Mesendoderm (in vitro differentiated cells): ENCODE data around the gene NUPR1.

Source experiments
- DNase-seq: peaks from one replicate; pipeline ENCODE4 v3.0.0; 2013
- H2AK5ac ChIP-seq: 2 replicates; pipeline ENCODE4 v1.6.1; 2013; ENCODE audit warnings: low read length, inconsistent platforms
- H2BK120ac ChIP-seq: 2 replicates; pipeline ENCODE4 v1.6.1; 2013; ENCODE audit warnings: low read depth, mild to moderate bottlenecking, low read length, moderate library complexity, mixed read lengths
- H2BK15ac ChIP-seq: replicated peaks from 2 replicates; pipeline ENCODE4 v1.6.1; 2013; ENCODE audit warnings: low read depth, mild to moderate bottlenecking, moderate library complexity
- H2BK5ac ChIP-seq: 2 replicates; pipeline ENCODE4 v1.6.1; 2013; ENCODE audit warnings: low read length, inconsistent platforms
- H3K18ac ChIP-seq: 2 replicates; pipeline ENCODE4 v1.6.1; 2013; ENCODE audit warnings: mild to moderate bottlenecking, low read length, mixed read lengths
- H3K23ac ChIP-seq: one replicate; pipeline ENCODE4 v1.6.1; 2013; ENCODE audit warnings: low read length
- H3K27ac ChIP-seq: 2 replicates; pipeline ENCODE4 v1.5.1; 2013; ENCODE audit warnings: low read depth, mild to moderate bottlenecking, inconsistent platforms, low read length, moderate library complexity
- H3K27me3 ChIP-seq: 2 replicates; pipeline ENCODE4 v1.6.1; 2013; ENCODE audit warnings: low read length, control low read depth, mild to moderate bottlenecking, inconsistent platforms; ENCODE audit not compliant: insufficient read depth, poor library complexity
- H3K36me3 ChIP-seq: 2 replicates; pipeline ENCODE4 v1.6.1; 2013; ENCODE audit warnings: low read length, inconsistent platforms; ENCODE audit not compliant: control insufficient read depth, insufficient read depth
- H3K4ac ChIP-seq: one replicate; pipeline ENCODE4 v1.6.1; 2013; ENCODE audit warnings: low read depth, mild to moderate bottlenecking, low read length, moderate library complexity
- H3K4me1 ChIP-seq: 2 replicates; pipeline ENCODE4 v1.6.1; 2013; ENCODE audit warnings: low read depth, low read length, inconsistent platforms; ENCODE audit not compliant: control insufficient read depth
- H3K4me2 ChIP-seq: 2 replicates; pipeline ENCODE4 v1.6.1; 2013; ENCODE audit warnings: low read length
- H3K4me3 ChIP-seq: 2 replicates; pipeline ENCODE4 v1.5.1; 2013; ENCODE audit warnings: mild to moderate bottlenecking, low read length
- H3K56ac ChIP-seq: one replicate; pipeline ENCODE4 v1.6.1; 2013; ENCODE audit warnings: low read length
- H3K79me1 ChIP-seq: 2 replicates; pipeline ENCODE4 v1.6.1; 2013; ENCODE audit warnings: low read length, inconsistent platforms
- H3K79me2 ChIP-seq: 2 replicates; pipeline ENCODE4 v1.6.1; 2013; ENCODE audit warnings: mild to moderate bottlenecking, low read length; ENCODE audit not compliant: control insufficient read depth, insufficient read depth
- H3K9ac ChIP-seq: 2 replicates; pipeline ENCODE4 v1.6.1; 2013; ENCODE audit warnings: low read length, inconsistent platforms
- H4K5ac ChIP-seq: one replicate; pipeline ENCODE4 v1.6.1; 2013; ENCODE audit warnings: low read length
- H4K8ac ChIP-seq: one replicate; pipeline ENCODE4 v1.6.1; 2013; ENCODE audit warnings: low read depth, mild to moderate bottlenecking, control low read depth, low read length, moderate library complexity
- WGBS: extraction: QIAGEN DNeasy Blood & Tissue Kit; methylation state at CpG from one replicate; pipeline ENCODE4 v1.1.7; 2013; ENCODE audit warnings: low lambda C conversion rate, missing lambda C conversion rate; ENCODE audit not compliant: insufficient coverage; ENCODE audit errors: extremely low coverage; 5-methylcytosine and 5-hydroxymethylcytosine counted together

NUPR1 gene

GRCh38 chr16:28542646-28543045, 3.9 kb upstream of the NUPR1 start:
- Histone ChIP-seq H3K4me1 (no peaks in the 10 kb centered on the region), H2AK5ac (no peak overlapping the region), H3K79me2 (no peaks in the 10 kb centered on the region), H3K18ac (no peak overlapping the region), H4K8ac (no peak overlapping the region), H2BK120ac (no peak overlapping the region), H3K27me3 (no peaks in the 10 kb centered on the region), H3K23ac (no peak overlapping the region), H2BK15ac (no peak overlapping the region), H3K79me1 (no peaks in the 10 kb centered on the region), H2BK5ac (no peak overlapping the region), H3K36me3 (no peaks in the 10 kb centered on the region), H3K27ac (no peak overlapping the region), H3K4me2 (no peak overlapping the region), H3K4ac (no peak overlapping the region), H4K5ac (no peak overlapping the region), H3K4me3 (no peak overlapping the region), H3K9ac (no peak overlapping the region), H3K56ac (no peak overlapping the region)
- DNase-seq, result no peak
- WGBS, result no CpG with 5 or more reads among the region's 7 CpGs

DNA sequence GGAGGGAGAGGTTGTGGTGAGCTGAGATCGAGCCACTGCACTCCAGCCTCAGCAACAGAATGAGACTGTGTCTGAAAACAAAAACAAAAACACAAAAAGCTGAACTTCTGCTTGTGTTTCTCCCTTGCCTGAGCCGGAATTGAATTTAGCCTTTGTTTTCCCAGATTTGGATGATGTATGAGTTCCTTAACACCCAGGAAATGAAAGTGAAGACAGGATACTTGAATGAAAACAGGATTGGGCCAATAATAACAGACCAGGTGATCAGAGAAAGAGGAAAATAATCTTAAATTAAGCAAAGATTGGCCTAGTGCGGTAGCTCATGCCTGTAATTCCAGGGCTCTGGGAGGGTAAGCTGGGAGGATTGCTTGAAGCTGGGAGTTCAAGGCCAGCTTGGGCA, 1.6 kb upstream of the NUPR1 start:
- Histone ChIP-seq H2BK15ac (no peak overlapping the region), H2BK120ac (no peak overlapping the region), H4K8ac (no peak overlapping the region), H3K36me3 (no peaks in the 10 kb centered on the region), H3K27me3 (no peaks in the 10 kb centered on the region), H3K9ac (no peak overlapping the region), H3K4me3 (no peak overlapping the region), H3K18ac (no peak overlapping the region), H3K56ac (no peak overlapping the region), H3K4me2 (no peak overlapping the region), H2AK5ac (no peak overlapping the region), H3K27ac (no peak overlapping the region), H3K79me2 (no peaks in the 10 kb centered on the region), H4K5ac (no peak overlapping the region), H3K79me1 (no peaks in the 10 kb centered on the region), H3K4me1 (no peaks in the 10 kb centered on the region), H3K23ac (no peak overlapping the region), H3K4ac (no peak overlapping the region), H2BK5ac (no peak overlapping the region)
- no peak for DNase-seq
- no CpG with 5 or more reads among the region's 3 CpGs for WGBS

DNA sequence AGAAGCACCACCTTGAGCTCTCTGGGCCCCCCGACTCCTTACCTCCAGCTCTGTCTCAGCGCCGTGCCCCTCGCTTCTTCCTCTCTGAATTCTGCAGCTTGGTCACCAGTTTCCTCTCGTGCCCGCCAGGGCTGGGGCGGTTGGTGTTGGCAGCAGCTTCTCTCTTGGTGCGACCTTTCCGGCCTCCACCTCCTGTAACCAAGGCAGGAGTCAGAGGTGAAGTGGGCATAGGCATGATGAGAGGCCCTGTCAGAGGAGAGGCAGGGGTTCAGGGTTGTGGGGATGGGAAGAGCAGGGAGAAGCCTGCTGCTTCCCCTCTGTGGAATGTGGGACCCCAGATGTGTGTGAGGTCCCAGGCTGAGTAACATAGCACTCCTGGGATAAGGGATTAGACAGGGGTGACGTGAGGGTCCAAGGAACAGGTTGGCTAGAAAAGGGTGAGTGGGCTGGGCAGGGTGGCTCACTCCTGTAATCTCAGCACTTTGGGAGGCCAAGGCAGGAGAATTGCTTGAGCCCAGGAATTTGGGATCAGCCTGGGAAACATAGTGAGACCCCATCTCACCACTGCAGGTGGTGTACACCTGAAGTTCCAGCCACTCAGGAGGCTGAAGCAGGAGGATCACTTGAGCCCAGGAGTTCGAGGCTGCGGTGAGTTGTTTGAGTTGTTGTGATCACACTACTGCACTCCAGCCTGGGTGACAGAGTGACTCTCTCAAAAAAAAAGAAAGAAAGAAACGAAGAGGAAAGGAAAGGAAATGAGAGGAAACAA, 626 bp downstream of the NUPR1 start:
- no CpG with 5 or more reads among the region's 13 CpGs for WGBS

DNA sequence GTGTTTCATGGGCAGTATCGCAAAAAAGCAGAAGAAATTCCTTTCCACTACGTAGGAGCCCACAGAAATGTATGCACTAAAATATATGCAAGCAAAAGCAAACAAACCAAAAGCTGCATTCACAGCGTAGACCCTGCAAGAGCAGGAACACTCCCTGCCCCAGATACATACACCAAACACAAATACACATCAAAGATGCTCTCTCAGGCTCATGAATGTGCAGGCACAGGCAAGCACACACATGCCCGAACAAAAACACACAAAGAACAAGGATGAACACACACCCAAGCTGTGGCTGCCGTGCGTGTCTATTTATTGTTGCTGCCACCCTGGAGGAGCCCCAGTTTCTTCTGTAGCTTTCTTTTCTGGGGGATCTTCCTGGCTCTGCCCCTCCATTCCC, 1.7 kb downstream of the NUPR1 start:
- H2BK120ac ChIP-seq, result no peak overlapping the region
- WGBS, result no CpG with 5 or more reads among the region's 6 CpGs
- no peak overlapping the region for H3K4ac ChIP-seq
- H2BK15ac ChIP-seq, result no peak overlapping the region
- H4K5ac ChIP-seq, result no peak overlapping the region
- no peaks in the 10 kb centered on the region for H3K36me3 ChIP-seq
- H3K27me3 ChIP-seq, result no peaks in the 10 kb centered on the region
- no peak overlapping the region for H3K9ac ChIP-seq
- no peak overlapping the region for H4K8ac ChIP-seq
- no peak overlapping the region for H3K4me3 ChIP-seq
- H2AK5ac ChIP-seq, result no peak overlapping the region
- H3K18ac ChIP-seq, result no peak overlapping the region
- H3K56ac ChIP-seq, result no peak overlapping the region
- H3K4me1 ChIP-seq, result no peaks in the 10 kb centered on the region
- H3K79me2 ChIP-seq, result no peaks in the 10 kb centered on the region
- no peak overlapping the region for H3K23ac ChIP-seq
- H3K4me2 ChIP-seq, result no peak overlapping the region
- H2BK5ac ChIP-seq, result no peak overlapping the region
- DNase-seq, result no peak
- no peak overlapping the region for H3K27ac ChIP-seq
- H3K79me1 ChIP-seq, result no peaks in the 10 kb centered on the region

More for the DNA sequence above, 626 bp downstream of the NUPR1 start:
- Histone ChIP-seq H2AK5ac (no peak overlapping the region), H3K23ac (no peak overlapping the region), H3K4ac (no peak overlapping the region), H3K36me3 (no peaks in the 10 kb centered on the region), H3K9ac (no peak overlapping the region), H3K4me2 (no peak overlapping the region), H3K56ac (no peak overlapping the region), H2BK120ac (no peak overlapping the region), H2BK15ac (no peak overlapping the region), H3K18ac (no peak overlapping the region), H3K79me2 (no peaks in the 10 kb centered on the region), H3K4me1 (no peaks in the 10 kb centered on the region), H4K5ac (no peak overlapping the region), H2BK5ac (no peak overlapping the region), H3K79me1 (no peaks in the 10 kb centered on the region), H4K8ac (no peak overlapping the region), H3K27ac (no peak overlapping the region), H3K27me3 (no peaks in the 10 kb centered on the region), H3K4me3 (no peak overlapping the region)
- DNase-seq, result no peak

DNA sequence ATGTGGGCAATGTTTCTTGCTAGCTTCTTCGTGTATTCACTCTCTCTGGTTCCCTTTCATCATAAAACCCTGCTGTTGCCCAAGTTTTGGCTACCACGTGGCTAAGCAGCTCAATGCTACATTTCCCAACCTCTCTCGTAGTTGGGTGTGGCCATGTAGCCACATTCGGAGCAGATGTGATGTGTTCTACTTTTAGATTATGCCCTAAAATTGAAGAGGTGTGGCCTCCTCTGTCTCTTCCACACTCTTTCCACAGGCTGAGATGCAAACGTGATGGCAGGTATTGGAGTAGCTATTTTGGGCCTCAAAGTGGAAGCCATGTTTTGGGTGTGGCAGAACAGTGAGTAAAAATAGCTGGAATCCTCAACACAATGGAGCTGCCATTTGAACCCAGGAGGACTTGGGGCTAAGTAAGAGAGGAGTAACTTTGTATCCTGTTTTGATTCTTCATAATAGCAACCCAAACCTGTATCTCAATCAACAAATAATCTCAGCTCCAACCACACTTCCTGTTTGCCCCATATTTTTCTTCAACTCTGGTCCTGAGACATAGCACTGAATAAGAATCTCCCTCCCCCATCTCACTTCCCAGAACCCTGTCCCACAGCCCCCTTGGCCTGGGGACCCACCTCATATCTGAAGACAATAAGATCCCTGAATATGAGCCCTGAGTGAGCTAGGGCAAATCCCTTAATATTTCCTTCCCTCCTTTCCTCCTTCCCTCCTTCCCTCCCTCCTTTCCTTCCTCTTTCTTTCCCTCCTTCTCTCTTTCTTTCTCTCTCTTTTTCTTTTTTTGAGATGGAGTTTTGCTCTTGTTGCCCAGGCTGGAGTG, 4.0 kb downstream of the NUPR1 start:
- no peak for DNase-seq
- Histone ChIP-seq H3K23ac (no peak overlapping the region), H3K9ac (no peak overlapping the region), H2AK5ac (no peak overlapping the region), H3K79me1 (no peaks in the 10 kb centered on the region), H3K4me1 (no peaks in the 10 kb centered on the region), H2BK15ac (no peak overlapping the region), H3K4ac (no peak overlapping the region), H3K56ac (no peak overlapping the region), H2BK120ac (no peak overlapping the region), H3K27me3 (no peaks in the 10 kb centered on the region), H3K36me3 (no peaks in the 10 kb centered on the region), H4K8ac (no peak overlapping the region), H3K79me2 (no peaks in the 10 kb centered on the region), H2BK5ac (no peak overlapping the region), H3K4me2 (no peak overlapping the region), H3K4me3 (no peak overlapping the region), H4K5ac (no peak overlapping the region), H3K27ac (no peak overlapping the region), H3K18ac (no peak overlapping the region)
- WGBS, result no CpG with 5 or more reads among the region's 5 CpGs
